ENCODE data around the gene HS6ST3.

The HS6ST3 gene

DNA sequence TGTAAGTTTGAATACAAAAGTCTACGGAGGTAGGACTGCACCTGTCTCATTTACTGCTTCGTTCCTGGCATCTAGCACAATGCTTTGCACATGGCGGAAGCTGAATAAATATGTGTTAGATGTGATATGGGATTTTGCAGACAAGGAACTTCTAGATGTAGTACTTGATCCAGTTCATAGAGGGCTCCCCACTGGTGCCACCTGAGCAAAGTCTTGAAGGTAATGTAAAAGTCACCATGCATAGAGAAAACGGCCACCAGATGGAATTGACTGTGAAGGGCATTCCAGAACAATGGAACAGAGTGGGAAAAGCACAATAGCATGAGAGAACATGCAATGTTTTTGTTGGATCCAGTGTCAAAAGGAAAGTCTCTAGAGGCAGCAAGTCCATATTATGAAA, 209.3 kb downstream of the HS6ST3 start:
- DNase-seq (ENCODE audit: low read depth in 2 of 2), result no peak

DNA sequence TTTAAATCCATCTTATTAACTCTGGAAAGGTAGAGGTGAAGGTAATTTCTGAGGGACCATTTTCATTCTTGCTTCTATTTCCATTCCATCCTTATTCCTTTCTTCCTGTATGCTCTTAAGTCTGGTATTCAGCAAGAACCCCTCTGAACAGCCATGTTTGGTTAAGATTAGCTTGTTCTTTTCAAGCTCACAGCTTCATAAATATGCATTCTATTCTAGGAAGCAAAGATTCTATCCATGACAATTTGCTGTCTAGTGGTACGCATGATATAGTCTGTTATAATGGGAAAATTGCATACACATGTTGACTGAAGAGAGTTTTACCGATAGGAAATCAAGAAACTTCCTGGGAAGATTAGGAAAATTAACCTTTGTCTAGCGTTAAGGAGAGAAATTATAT, 218.7 kb downstream of the HS6ST3 start:
- no peak for DNase-seq (ENCODE audit: low read depth in 2 of 2)

DNA sequence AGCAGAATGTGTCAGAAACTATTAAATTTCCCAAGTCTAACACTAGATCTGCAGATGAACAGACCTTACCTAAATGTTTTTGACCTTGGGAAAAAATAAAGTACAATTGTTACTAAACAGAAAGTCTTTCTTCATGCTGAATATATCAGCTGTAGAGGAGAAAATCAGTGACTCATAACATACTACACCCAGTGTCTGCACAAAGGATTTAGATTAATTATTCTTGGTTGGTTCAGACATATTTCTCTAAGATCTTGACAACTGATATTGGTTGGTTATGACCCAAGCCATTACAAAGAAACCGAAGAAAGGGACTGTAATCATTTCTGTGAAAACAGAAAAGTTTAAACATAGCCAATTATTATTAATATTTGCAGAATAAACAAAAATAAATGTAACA, 225.1 kb downstream of the HS6ST3 start:
- no peak for DNase-seq (ENCODE audit: low read depth in 2 of 2)

DNA sequence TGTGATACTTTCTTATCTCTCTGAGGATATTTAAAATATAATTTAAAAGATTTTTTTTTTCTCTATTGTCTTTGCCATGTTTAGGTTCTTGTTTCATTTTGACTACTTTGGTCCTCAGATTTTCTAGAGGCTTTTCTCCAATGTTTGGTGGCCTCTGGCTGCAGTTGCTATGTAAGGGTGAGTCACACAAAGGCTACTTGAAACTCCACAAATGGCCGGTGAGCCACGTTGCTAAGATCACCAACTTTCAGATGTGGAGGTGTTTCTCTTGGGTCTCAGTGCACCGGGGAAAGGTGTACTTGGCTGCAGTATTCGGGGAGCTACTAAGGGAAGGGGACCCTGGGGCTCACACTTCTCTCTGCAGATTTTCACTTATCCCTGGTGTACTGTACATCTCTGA, 248.1 kb downstream of the HS6ST3 start:
- no peak for DNase-seq (ENCODE audit: low read depth in 2 of 2)

DNA sequence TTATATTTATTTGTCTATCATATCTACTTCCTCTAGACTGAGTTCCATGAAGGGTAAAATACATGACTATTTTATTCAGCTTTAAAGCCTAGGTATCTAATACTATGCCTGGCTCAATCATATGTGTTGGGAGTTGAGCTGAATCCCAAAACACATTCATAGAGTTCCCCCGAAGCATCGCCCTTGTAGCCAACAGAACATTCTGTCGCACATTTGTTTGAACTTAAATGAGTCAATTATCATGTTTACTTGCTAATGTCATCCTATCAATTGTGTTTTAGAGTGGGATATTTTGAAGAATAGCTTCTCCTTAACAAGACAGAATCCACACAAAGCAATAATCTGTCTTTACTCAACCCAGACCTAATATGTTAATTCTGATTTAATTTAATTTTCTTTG, 252.4 kb downstream of the HS6ST3 start:
- no peak for DNase-seq (ENCODE audit: low read depth in 2 of 2)

DNA sequence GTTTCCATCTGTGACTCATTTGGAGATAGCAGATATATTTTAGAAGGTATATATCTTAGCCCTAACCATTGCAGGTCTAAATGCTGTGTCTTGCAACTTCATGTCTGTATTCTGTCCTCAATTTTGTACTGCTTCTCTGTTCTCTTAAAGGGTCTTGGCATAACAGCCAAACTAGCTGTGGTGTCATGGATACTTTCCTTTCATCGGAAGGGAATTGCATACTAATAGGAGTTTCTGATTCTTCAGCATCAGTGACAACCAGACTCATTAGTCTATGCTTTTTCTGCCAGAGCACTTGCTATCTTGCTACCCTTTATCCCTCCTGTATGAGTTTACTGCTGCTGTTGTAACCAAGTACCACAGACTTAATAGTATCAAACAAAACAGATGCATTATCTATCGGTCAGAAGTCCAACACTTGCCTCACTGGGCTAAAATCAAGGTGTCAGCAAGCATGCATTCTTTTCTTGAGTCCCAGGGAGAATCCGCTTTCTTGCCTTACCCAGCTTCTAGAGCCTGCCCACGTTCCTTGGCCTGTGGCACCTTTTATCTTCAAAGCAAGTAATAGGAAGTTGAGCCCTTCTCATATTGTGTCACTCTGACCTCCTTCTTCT, 253.1 kb downstream of the HS6ST3 start:
- no peak for DNase-seq (ENCODE audit: low read depth in 2 of 2)

DNA sequence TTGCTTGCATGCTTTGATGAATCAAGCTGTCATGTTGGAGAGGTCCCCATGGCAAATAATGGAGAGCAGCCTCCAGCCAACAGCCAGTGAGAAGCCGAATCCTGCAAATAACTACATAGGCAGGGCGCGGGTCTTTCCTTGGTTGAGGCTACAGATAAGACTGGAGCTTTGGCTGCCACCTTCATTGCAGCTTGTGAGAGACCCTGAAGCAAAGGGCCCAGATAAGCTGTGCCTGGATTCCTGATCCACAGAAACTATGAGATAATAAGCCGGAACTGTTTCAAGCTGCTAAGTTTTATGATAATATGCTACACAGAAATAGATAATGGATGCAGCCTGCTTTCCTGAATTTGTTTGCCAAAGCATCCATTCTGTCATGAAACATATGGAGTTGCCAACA, 257.0 kb downstream of the HS6ST3 start:
- no peak for DNase-seq (ENCODE audit: low read depth in 2 of 2)

DNA sequence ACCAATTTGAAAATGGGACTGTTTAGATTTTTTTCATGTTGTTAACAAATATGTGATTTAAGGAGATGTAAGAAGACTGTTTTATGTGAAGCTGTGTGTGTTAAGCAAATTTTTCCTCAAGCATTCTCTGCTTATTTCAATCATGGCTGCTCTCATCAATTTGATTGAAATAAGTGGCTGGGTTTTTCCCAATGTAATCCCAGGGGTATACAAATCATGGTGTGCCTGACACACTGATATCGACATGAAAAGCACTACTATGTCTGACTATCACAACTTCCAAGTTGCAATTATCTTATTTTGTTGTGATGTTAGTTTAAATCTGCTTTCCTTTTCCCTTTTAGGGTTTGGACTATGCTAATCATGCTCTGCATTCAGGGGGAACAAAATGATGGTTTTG, 283.7 kb downstream of the HS6ST3 start:
- no peak for DNase-seq (ENCODE audit: low read depth in 2 of 2)

DNA sequence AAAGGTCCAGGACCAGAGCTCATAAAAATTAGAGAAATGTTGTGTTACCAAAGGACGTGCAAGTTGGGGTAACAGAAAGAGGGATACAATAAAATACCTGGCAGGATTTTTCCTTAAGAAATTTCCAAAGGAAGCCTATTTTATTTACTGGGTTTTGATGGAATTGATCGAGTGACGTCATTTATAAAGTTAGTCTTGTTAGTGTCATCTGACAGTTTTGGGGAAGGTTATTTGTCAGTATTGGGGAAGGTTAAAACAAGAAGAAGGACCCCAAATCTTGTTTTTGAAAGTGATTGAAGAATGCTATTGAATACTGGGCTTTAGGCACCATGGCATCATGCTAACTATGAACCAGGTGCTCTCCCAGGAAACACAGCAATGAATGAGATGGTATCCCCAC, 287.9 kb downstream of the HS6ST3 start:
- DNase-seq (ENCODE audit: low read depth in 2 of 2), result no peak

DNA sequence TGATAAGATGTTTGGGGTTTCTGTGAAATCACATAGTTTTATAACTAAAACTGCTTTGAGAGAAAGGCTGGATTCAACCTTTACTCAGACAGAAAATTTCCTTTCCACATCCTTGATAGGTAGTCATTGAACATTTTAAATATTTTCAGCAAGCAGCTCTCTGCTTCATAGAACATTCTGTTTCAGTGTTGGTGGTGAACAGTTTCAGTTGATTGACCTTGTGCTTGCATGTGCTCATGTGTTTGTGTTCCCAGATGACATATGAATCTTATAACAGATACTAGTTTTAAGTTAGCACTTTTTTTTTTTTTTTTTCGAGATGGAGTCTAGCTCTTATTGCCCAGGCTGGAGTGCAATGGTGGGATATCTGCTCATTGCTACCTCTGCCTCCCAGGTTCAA, 290.1 kb downstream of the HS6ST3 start:
- DNase-seq (ENCODE audit: low read depth in 2 of 2), result no peak

DNA sequence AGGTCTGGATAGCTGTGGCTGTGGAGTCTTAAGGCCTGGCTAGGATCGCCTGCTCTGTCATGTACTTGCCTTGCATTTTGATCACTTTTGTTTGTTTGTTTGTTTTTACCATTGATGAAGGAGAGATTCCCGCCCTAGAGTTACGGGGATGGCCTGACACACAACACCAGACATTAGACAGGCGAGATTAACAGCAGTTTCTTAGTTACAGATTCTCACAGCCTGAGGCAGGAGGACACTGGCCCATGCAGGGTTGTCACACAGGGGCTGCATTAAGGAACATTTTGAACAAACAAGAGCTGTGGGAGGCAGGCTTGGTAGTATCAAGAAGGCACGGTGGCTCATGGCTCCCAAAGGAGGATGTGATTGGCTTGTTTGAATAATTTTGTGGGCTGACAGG, 291.8 kb downstream of the HS6ST3 start:
- DNase-seq (ENCODE audit: low read depth in 2 of 2), result no peak

DNA sequence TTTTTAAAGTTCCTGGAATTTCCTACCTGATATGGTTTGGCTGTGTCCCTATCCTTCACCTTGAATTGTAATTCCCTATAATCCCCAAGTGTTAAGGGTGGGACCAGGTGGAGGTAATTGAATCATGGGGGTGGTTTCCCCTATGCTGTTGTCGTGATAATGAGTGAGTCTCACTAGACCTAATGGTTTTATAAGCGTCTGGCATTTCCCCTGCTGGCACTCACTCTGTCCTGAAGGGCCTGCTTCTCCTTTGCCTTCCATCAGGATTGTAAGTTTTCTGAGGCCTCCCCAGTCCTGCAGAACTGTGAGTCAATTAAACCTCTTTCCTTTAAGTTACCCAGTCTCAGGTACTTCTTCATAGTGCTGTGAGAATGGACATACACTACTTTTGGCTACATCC, 298.7 kb downstream of the HS6ST3 start:
- DNase-seq (ENCODE audit: low read depth in 2 of 2), result no peak

DNA sequence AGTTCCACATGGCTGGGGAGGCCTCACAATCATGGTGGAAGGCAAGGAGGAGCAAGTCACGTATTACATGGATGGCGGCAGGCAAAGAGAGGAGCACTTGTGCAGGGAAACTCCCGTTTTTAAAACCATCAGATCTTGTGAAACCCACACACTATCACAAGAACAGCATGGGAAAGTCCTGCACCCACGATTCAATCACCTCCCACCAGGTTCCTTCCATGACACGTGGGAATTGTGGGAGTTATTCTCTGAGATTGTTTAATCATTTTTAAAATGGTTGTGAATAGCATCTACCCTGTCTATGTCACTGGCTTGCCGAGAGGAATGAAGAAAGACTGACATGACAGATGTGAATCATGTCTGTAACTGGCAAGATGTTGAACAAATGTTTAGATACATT, 301.7 kb downstream of the HS6ST3 start:
- DNase-seq (ENCODE audit: low read depth in 2 of 2), result no peak

DNA sequence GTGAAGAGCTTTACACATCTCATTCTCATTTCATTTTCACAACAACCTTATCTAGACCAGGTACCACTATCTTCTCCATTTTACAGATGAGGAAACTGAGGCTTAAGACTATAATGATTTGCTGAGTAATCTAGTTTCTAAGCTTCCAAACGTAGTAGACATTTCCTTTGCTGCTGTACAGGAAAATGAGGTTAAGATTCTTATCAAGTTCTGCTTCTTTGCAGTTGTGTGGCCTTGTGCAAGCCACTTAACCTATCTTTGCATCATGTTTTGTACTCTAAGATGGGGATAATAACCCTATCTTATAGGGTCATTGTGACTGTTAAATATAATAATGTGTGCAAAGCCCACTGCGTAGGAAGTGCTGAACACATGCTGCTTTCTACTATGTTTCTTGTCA, 307.9 kb downstream of the HS6ST3 start:
- no peak for DNase-seq (ENCODE audit: low read depth in 2 of 2)

DNA sequence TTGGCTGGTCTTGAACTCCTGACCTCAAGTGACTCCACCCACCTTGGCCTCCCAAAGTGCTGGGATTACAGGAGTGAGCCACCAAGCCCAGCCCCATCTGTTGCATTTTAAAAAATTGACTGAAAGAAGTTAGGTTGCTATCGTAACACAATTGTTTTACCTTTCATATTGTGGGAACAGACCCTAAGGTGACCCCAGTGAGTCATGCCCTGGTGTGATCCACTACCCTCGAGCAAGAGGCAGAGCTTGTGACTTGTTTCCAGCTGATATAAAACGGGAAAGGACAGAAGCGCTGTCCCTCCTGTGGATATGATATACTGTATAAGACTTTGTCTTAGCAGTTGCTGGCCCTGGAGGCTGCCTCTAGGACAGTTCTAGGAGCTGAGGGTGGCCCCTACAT, 308.6 kb downstream of the HS6ST3 start:
- no peak for DNase-seq (ENCODE audit: low read depth in 2 of 2)

DNA sequence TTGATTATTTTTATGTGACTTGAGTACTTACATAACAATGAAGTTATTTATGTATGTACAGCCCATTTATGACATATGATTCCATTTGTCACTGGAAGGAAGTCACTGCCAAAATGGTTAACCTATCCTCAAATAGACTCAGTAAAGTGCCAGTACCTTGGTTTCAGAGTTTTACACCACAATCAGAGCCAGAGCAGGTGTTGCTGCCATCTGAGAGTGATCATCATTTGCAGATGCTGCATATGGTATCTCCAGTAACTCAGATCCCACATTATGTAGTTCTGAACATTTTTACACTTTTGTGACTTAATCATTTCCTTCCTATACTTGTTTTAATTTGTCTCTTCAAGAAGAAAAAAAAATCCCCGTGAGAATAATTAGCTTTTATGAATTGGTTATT, 313.3 kb downstream of the HS6ST3 start:
- DNase-seq (ENCODE audit: low read depth in 2 of 2), result no peak

DNA sequence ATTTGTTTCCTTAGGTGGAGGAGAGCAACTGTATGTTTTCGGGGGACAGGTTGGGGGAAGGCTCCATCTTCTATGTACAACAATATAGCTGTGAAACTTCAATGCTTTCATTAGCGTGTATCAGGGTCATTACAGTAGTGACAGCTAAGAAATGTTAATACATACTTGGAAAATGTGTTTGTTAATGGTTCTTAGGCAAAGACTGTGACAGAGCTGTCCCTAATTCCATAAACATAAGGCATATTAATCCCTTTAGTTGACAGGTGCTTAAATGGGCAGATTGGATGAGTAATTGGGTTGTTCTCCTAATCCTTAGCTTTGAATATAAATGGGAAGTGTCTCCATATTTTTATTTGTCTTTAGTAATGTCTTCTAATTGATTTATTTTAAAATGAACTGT, 313.7 kb downstream of the HS6ST3 start:
- DNase-seq (ENCODE audit: low read depth in 2 of 2), result no peak

DNA sequence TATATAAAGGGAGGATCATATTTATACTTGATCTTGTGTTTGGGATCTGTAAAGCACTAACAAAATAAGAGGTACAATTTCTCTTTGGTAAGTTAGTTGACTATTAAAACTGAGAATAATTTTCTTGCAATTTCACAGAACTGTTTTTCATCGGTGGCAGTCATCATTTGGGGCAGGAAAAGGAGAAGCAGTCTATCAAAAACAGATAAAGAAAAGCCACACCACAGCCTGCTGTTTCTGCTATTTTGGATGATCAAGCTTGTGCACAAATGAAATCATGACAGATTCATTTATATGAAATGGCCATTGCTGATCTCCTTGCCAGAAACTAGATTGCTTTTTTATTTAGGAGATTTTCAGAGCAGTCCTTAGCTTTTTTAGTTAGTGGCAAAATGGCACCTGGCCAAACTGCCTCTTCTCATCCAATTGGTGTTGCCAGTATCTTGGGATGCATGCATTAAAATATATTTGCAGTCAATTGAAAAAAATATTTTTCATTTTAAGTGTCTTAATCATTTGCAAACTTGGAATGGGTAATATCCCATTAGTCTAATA, 326.0 kb downstream of the HS6ST3 start:
- no peak for DNase-seq (ENCODE audit: low read depth in 2 of 2)

DNA sequence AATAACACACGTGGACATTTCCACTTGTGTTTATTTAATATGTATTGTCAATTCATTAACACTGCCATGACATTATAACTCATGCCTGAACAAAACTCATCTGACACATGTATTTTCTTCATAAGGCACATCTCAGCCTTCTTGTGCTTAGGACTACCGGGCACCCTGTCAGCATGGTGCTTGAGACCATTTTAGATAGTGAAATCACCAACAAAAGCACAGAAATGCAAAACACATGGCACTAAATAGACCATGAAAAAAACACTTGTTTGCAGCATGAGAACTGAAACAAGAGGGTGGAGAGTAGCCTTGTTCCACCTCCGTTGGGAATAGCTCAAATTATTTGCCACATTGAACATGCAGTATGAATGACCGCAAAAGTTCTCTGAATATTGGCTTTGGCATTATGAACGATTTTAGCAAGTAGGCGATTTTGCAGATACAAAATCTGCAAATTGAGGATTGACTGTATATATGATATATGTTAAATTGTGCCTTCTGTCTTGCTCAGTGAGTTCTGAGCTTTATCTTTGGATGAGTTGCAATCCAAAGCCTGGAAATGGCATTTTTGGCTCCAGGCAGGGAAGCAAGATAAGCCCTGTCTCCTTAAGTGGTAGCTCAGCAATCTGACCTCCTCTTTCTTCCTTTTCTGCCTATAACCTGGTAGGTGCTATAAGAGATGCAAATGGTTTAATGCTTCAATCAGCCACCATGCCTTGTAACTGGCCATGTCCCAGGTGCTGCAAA, 328.2 kb downstream of the HS6ST3 start:
- no peak for DNase-seq (ENCODE audit: low read depth in 2 of 2)

DNA sequence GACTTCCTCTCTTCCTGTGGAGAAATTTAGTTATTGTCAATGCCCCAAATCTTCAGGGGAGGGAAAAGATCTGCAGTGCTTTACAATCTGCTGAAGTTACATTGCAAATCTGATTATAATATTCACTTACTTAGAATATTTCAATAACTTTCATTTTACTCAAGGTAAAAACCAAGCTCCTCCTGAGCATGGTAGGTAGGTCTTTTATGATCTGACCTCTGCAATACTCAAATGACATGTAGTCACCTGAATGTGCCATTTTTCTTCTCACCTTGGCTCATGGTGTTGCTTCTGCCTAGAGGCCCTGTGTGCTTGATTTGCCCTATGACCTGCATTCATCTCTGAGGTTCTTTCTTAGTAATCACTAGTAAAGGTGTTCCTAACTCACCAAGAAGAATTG, 331.4 kb downstream of the HS6ST3 start:
- DNase-seq (ENCODE audit: low read depth in 2 of 2), result no peak

DNA sequence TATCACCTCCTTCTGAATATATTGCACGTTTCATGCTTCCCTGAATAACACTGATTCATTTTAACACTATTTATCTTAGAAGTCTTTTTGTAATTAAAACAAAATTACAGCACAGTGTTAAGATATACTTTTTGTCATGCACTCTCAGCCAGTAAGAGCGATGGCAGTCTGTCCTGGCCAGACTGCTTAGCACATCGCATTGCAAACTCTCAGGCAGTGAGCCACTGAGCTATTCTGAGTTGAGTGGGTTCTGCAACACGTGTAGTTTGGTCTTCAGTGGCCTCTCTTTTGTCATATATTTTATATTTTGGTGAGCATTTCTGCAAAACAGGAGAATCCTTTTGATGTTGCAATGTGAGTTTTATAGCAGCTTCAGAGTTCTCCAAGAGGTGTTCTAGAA, 332.1 kb downstream of the HS6ST3 start:
- DNase-seq (ENCODE audit: low read depth in 2 of 2), result no peak

DNA sequence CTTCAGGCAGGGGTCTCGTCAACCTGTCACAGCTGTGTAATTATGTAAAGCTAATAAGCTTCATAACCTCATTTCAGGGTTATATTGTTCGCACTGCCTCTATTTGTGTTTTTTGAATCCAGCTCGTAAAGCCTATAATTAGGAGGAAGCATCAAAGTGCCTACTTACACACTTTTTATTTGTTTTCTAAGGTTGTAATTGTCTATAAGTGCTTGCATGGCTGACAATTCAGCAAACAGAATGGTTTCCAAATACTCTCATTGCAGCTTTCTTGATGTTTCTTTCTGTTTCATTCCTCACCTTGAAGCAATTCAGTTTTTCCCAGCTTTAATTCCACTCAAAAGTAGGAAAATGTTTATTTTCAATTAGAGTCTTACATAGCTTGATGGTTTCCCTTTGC, 336.3 kb downstream of the HS6ST3 start:
- no peak for DNase-seq (ENCODE audit: low read depth in 2 of 2)

DNA sequence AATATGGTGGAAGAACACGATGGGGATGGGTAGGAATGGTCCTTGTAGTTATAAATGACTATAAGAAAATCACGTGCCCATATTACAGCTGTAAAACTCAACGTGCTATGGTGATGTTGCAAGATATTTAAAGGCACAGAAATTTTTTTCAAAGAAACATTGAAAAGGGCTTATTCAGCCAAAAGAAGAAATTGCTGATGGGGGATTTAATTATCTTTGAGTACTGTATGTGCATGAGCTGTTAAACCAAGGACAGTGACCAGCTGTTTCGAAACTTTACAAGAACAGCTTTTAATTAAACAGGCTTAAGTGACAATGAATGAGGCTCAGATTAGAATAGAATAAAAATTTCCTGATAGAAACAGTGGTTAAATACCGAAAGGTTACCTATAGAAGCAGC, 339.0 kb downstream of the HS6ST3 start:
- DNase-seq (ENCODE audit: low read depth in 2 of 2), result no peak

All from stimulated activated CD8-positive, alpha-beta memory T cell treated with anti-CD3 and anti-CD28 coated beads, Interleukin-7, amount 100 ng/mL, for 1 hour (primary cell).